GM12874 (cell line): ENCODE results near the gene SGK1.

ENCODE experiments used
- TF ChIP-seq, protein P1 (sequence below): IDR thresholded peaks from 2 replicates; pipeline ENCODE4 v1.5.1; 2011; ENCODE audit warnings: low read depth, mild to moderate bottlenecking, control low read depth, low read length, moderate library complexity; ENCODE audit not compliant: insufficient read depth

The SGK1 gene

DNA sequence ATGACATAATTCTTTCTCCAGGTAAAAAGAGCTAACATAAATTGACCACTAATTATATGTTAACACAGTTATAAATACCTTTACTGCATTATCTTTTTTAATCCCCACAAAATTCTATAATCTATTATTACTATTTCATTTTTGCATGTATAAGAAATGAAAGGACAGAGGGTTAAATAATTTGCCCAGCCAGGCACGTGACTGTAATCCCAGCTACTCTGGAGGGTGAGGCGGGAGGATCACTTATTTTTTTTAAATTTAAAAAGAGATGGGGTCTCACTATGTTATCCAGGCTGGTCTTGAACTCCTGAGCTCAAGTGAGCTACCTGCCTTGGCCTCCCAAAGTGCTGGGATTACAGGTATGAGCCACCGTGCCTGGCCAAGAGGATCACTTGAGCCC lies 121.9 kb downstream of the SGK1 start:
- TF ChIP-seq, protein P1, sequence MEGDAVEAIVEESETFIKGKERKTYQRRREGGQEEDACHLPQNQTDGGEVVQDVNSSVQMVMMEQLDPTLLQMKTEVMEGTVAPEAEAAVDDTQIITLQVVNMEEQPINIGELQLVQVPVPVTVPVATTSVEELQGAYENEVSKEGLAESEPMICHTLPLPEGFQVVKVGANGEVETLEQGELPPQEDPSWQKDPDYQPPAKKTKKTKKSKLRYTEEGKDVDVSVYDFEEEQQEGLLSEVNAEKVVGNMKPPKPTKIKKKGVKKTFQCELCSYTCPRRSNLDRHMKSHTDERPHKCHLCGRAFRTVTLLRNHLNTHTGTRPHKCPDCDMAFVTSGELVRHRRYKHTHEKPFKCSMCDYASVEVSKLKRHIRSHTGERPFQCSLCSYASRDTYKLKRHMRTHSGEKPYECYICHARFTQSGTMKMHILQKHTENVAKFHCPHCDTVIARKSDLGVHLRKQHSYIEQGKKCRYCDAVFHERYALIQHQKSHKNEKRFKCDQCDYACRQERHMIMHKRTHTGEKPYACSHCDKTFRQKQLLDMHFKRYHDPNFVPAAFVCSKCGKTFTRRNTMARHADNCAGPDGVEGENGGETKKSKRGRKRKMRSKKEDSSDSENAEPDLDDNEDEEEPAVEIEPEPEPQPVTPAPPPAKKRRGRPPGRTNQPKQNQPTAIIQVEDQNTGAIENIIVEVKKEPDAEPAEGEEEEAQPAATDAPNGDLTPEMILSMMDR, result no peak

DNA sequence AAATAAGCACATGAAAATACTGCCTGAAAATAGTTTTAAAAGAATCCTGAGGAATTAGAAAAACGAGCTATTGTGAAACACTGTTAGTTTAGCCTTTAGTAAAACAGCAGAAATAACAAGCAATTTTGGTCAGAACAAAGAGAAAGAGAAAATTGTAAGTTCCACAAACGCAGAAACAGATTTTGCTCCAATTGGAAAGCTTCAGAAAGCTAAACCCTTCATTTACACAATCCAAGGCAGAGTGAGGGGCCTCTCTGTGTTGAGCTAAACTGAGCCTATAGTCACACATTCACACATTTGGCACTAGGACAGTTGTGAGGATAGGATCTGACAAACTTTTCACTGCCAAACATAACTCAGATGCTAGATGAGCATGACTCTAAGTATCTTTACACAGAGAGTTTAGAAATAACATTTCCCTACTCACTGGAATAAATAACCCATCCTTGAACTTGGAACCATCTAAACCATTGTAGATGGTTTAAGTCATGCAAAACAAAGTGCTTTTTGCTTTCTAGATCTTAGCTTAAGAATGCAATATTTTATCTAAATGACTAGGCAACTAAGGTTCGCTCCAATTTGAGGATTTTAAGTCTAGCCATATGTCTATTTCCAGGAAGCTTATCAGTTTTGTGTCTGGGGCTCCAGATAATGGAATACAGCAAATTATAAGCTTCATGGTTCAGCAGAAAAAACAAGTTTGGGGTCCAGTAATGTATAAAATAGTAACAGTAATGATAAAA lies 122.6 kb downstream of the SGK1 start:
- TF ChIP-seq, protein P1, result no peak

DNA sequence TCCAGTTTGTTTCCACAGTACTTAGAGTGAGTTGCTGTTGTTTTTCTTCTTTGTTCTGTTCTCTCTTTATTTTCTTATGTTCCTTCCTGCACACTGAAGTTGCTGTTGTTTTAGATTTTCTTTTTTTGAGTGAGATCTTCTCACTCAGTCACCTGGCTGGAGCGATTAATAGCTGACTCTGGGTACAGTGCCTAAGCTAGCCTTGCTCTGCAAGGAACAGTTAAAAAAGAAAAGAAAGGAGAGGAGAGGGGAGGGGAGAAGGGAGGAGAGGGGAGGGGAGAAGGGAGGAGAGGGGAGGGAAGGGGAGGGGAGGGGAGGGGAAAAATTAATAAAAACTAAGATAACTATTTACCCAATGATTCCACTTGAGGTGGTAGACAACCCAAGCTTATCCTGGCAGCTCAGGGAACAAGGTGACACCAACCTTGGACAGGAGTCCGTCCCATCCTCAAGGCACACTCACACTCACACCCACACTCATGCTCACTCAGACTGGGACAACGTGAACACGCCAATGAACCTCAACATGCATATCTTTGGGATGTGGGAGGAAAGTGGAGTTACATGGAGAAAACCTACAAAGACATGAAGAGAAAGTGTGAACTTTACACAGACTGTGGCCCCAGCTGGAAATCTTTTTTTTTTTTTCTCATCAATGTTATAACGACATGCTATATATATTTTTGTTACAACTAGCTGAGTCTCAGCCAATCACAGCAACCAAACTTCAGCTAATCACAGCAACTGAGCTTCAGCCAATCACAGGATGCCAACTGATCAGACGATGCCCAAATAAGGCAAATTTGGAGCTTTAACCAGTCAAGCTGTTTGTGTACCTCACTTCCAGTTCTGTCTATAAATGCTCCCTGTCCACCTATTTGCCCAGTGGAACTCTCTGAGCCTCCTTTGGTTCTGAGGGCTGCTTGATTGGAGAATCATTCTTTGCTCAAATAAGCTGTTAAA lies 124.1 kb downstream of the SGK1 start:
- TF ChIP-seq, protein P1, result no peak

DNA sequence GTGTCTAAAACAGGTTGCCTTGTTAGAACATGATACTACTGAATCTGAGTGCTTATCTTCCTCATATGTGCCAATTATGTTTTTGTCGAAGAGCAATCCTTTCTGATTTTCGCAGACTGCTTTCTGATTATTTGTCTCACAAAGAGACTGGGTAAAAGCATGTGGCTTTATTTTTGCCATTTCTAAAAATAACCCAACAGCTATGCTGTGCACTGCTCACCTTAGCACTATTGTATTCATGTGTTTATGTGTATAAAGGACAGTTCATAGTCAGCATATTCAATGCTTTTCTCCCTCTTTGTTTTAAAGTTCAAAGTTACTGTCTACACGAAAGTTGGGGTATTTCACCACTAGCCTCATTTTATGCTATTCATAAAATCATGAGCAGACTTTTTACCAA lies 127.0 kb downstream of the SGK1 start:
- TF ChIP-seq, protein P1, result no peak

DNA sequence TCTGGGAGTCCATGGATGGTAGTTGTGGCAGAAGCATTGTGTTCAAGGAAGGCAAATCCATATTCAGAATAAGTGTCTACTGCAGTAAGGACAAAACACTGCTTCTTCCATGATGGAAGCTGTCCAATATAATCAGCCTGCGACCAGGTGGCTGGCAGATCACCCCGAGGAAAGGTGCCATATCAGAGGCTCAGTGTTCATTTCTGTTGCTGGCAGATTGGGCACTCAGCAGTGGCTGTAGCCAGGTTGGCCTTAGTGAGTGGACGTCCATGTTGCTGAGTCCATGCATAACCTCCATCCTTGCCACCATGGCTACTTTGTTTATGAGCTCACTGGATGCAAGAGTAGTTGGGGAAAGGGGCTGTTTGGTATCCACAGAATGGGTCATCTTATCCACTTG lies 130.2 kb downstream of the SGK1 start:
- TF ChIP-seq, protein P1, result no peak

DNA sequence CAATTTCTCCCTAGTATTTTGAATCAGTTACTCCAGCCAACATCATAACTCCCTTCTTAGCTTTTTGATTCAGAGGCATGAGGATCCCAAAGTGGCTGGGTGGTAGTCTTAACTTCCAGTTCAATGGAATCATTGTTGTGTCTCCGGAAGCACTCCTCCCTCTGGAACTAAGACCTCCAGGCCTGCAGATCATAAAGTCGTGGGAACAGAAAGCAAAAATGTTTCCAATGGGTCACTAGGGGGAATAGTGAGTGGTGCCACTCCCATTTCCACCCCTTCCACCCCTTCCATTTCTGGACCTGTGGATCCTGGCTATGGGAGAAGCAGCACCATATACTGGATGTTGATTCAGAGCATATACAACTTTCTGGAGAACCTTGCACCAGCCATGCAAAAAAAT lies 130.8 kb downstream of the SGK1 start:
- TF ChIP-seq, protein P1, result no peak

DNA sequence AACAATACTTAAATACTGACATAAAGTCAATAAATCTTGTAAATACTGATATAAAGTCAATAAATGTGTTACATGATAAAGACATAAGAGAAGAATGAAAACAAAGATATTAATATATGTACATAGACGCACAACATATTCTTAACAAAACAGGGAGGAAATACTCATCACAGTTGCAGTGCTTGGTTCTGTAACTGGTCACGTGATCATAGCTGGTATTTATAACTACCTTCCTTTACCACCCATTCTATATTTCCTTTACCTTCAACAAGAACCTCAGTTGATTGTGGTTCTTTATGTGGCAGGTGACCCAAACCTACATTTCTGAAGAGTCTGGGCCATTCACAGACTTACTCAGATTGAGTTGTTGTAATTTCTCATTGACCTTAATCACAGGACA lies 131.6 kb downstream of the SGK1 start:
- TF ChIP-seq, protein P1, result no peak
